ENCODE measurements around the gene KCTD1. TPM values are rescaled to one million over a fixed set of nuclear protein-coding genes. Genes with fewer than 3 reads are reported as not detected.

Gene KCTD1
- total RNA-seq, 2 experiments from 2014 or later: 4.1 to 5.6 TPM

Small RNAs within 50 kb of the gene (microRNA-seq; reads per million reads assigned to microRNA genes)
- gene MIR8057: not detected
